CD4-positive, alpha-beta T cell treated with Interleukin-21 for 1 hour (primary cell): ENCODE data around the gene ORM2.

Experiments
- DNase-seq: peaks from one replicate; pipeline ENCODE4 v3.0.0-alpha.2; 2020

Gene ORM2

GRCh38 chr9:114350636-114351401 lies 21.1 kb downstream of the ORM2 start:
- no peak for DNase-seq

- no peak for DNase-seq
Measured at GRCh38 chr9:114351932-114352331, 22.3 kb downstream of the ORM2 start.

- DNase-seq = no peak
Measured at GRCh38 chr9:114355821-114356220, 26.2 kb downstream of the ORM2 start.

- DNase-seq = no peak
Measured at GRCh38 chr9:114356792-114357191, 27.1 kb downstream of the ORM2 start.

GRCh38 chr9:114357360-114357759 lies 27.7 kb downstream of the ORM2 start:
- no peak for DNase-seq

- no peak for DNase-seq
Measured at GRCh38 chr9:114357911-114358328, 28.3 kb downstream of the ORM2 start.

- no peak for DNase-seq
Measured at GRCh38 chr9:114359801-114360200, 30.1 kb downstream of the ORM2 start.

GRCh38 chr9:114361542-114361941 lies 31.9 kb downstream of the ORM2 start:
- no peak for DNase-seq

GRCh38 chr9:114362394-114362793 lies 32.7 kb downstream of the ORM2 start:
- no peak for DNase-seq

GRCh38 chr9:114363424-114363823 lies 33.8 kb downstream of the ORM2 start:
- DNase-seq = no peak

GRCh38 chr9:114364134-114365041 lies 34.7 kb downstream of the ORM2 start:
- no peak for DNase-seq

GRCh38 chr9:114365194-114365593 lies 35.5 kb downstream of the ORM2 start:
- no peak for DNase-seq

GRCh38 chr9:114366334-114367128 lies 36.9 kb downstream of the ORM2 start:
- peak; percentile 51 for DNase-seq

- DNase-seq = no peak
Measured at GRCh38 chr9:114367366-114367765, 37.7 kb downstream of the ORM2 start.

GRCh38 chr9:114367772-114368569 lies 38.3 kb downstream of the ORM2 start:
- DNase-seq = no peak

GRCh38 chr9:114369216-114370130 lies 39.8 kb downstream of the ORM2 start:
- peak; percentile 55 for DNase-seq

- DNase-seq = no peak
Measured at GRCh38 chr9:114370251-114370967, 40.7 kb downstream of the ORM2 start.

GRCh38 chr9:114370968-114371320 lies 41.3 kb downstream of the ORM2 start:
- DNase-seq = no peak

- DNase-seq = no peak
Measured at GRCh38 chr9:114371343-114371944, 41.8 kb downstream of the ORM2 start.
